Fibroblast of pulmonary artery (primary cell): Measurements from ENCODE around the gene TBCK.
A peak's percentile ranks its signal among the peaks of the same experiment; 100 is the strongest.

Source experiments
- DNase-seq: peaks from one replicate; pipeline ENCODE4 v3.0.0-alpha.2; 2010; ENCODE audit warnings: low read depth
- H3K4me3 ChIP-seq: replicated peaks from 2 replicates; pipeline ENCODE4 v1.5.1; 2011; ENCODE audit warnings: low read depth, mild to moderate bottlenecking, control low read depth, low read length, moderate library complexity
- TF ChIP-seq, protein P1 (sequence below): IDR thresholded peaks from 2 replicates; pipeline ENCODE4 v1.5.1; 2011; ENCODE audit warnings: mild to moderate bottlenecking, control low read depth, low read length, inconsistent platforms; ENCODE audit errors: missing control alignments

TBCK gene

GRCh38 chr4:106270736-106271135 is 45.3 kb downstream of the TBCK start:
- TF ChIP-seq, protein P1, sequence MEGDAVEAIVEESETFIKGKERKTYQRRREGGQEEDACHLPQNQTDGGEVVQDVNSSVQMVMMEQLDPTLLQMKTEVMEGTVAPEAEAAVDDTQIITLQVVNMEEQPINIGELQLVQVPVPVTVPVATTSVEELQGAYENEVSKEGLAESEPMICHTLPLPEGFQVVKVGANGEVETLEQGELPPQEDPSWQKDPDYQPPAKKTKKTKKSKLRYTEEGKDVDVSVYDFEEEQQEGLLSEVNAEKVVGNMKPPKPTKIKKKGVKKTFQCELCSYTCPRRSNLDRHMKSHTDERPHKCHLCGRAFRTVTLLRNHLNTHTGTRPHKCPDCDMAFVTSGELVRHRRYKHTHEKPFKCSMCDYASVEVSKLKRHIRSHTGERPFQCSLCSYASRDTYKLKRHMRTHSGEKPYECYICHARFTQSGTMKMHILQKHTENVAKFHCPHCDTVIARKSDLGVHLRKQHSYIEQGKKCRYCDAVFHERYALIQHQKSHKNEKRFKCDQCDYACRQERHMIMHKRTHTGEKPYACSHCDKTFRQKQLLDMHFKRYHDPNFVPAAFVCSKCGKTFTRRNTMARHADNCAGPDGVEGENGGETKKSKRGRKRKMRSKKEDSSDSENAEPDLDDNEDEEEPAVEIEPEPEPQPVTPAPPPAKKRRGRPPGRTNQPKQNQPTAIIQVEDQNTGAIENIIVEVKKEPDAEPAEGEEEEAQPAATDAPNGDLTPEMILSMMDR: no peak
- no peak overlapping the region for H3K4me3 ChIP-seq
- no peak for DNase-seq

DNA sequence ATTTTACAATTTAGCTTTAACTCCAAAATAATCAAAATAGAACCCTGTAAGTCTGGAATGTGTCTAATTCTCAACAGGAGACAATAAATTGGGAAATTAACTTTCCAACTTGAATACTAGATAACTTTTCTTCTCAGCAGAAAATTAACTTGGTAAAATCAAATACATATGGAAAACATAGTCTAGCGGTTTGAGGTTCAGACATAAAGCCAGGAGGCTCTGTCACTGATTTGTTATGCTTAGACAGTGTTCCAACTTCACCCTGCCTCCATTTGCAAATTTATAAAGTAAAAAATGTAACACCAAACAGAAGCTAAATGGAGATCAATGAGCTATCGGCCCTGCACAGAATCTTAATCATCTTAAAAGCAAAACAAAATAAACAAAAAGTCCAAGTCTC is 46.3 kb downstream of the TBCK start:
- DNase-seq: no peak
- no peak overlapping the region for H3K4me3 ChIP-seq
- TF ChIP-seq, protein P1: no peak

GRCh38 chr4:106268786-106269185 is 47.2 kb downstream of the TBCK start:
- TF ChIP-seq, protein P1: no peak
- no peak overlapping the region for H3K4me3 ChIP-seq
- DNase-seq: peak; percentile 20

DNA sequence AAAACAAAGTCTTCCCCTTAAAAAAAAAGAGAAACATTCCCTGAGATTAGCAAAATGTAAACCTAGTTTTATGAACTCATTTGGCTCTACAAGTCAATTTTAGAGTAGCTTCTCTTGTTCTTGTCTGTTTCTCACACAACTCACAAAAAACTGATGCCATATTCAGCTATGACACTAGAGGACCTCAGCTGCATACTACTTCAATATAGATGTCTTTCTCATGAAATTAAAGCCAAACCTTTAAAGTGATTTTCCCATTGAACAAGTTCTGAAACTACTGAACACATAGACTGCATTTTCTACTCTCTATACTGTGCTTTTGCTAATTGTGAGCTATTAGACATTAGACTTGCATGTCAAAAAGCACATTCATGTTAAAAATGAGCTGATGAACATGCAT is 49.8 kb downstream of the TBCK start:
- TF ChIP-seq, protein P1: peak; percentile 80
- no peak overlapping the region for H3K4me3 ChIP-seq
- peak; percentile 82 for DNase-seq

DNA sequence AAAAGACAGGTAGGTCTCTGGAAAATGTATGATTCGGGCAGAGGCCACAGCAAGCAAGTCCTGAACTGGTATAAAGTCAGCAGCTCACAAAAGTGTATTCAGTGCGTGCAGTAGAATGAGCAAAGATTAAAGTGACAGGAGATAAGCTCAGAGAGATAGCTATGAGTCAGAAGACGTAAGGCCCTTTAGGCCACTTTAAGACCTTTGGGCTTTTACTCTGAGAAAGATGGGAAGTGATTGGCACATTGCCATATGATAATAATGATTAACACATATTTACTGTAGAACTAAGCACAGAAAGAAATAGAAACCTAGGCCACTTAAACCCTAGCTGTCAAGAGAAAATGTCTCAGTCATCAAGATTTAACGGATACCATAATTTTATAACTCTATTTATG is 51.7 kb downstream of the TBCK start:
- no peak for DNase-seq
- H3K4me3 ChIP-seq: no peak overlapping the region
- TF ChIP-seq, protein P1: no peak

DNA sequence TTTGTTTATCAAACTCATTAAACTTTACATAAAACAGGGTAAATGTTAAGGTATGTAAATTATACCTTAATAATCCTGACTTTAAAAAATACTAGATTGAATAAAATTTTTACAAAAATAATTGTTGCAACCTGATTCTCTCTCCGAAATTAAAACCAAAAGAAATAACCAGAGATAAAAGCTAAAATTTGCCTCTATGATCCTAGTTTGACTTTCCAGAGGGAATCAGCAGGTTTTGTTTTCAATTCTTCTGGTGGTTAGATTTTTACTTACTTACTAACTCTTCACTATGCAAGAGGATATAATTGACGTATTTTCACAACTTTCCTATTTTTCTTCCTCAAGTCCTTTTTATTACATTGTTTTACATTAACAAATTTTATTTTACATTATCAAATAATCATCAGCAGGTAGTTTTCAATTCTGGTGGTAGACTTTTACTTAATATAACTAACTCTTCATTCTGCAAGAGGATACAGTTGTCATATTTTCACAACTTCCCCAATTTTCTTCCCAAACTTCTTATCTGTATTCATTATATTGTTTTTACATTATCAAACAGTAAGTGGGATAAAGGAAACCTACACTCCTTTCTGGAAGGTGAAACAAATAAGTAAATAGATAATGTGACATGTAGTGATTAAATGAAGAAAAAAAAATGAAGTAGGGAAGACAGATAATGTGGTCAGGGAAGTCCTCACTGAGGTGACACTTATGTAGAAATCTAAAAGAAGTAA is 52.2 kb downstream of the TBCK start:
- TF ChIP-seq, protein P1: no peak
- H3K4me3 ChIP-seq: no peak overlapping the region
- DNase-seq: no peak

DNA sequence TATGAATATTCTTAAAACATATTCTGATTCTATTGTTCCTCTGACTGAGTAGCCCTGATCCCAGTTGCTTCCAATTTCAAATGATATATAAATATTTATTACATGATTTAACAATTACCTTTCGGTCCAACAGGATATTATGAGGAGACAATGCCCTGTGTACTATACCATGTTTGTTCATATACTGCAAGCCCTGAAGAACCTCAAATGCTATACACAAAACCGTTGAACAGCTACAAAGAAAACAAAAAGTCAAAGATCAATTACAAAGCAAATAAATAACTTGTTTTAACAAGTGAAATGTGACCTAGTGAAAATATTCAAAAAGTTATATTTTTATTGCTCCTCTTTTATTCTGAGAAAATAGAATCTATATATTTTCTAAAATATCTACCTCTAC is 54.0 kb downstream of the TBCK start:
- TF ChIP-seq, protein P1: no peak
- H3K4me3 ChIP-seq: no peak overlapping the region
- no peak for DNase-seq
